ENCODE measurements around the gene EPSTI1.

DNA sequence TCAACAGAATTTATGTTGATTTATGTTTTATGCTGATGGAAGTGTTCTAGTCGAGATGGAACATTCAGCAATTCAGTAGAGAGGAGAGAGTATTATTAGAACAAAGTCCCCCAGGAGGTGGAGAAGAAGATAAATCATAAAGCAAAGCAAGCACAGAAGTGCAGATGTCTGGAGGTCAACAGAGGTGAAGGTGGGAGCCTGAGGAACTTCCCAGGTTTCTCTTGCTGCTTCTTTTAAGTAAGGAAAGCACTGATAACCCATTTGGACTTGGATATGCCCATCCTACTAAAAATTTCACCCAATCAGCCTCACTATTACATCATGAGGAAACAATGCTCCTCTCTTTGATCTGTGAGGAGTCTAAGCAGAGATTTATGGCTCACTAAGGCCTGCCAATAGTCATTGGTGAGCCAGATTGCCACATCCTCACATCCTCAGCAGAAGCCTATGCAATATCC lies 98.8 kb downstream of the EPSTI1 start:
- no peak for TF ChIP-seq POLR2A (IDR thresholded peaks at IDR 0.05)
- TF ChIP-seq, protein P1, sequence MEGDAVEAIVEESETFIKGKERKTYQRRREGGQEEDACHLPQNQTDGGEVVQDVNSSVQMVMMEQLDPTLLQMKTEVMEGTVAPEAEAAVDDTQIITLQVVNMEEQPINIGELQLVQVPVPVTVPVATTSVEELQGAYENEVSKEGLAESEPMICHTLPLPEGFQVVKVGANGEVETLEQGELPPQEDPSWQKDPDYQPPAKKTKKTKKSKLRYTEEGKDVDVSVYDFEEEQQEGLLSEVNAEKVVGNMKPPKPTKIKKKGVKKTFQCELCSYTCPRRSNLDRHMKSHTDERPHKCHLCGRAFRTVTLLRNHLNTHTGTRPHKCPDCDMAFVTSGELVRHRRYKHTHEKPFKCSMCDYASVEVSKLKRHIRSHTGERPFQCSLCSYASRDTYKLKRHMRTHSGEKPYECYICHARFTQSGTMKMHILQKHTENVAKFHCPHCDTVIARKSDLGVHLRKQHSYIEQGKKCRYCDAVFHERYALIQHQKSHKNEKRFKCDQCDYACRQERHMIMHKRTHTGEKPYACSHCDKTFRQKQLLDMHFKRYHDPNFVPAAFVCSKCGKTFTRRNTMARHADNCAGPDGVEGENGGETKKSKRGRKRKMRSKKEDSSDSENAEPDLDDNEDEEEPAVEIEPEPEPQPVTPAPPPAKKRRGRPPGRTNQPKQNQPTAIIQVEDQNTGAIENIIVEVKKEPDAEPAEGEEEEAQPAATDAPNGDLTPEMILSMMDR (IDR thresholded peaks at IDR 0.05): no peak

Data from right lobe of liver (tissue), 4 donors.